Endothelial cell of umbilical vein (primary cell): ENCODE measurements around the gene PHLPP2. TPM values are rescaled to one million over a fixed set of nuclear protein-coding genes. Genes with fewer than 3 reads are reported as not detected.

Source experiments
- BruUV-seq: library from RNA; stranded (reverse); fragments of 400-500 nt; replicated peaks from 2 replicates; lab custom pipeline; 2021; lab: Mats Ljungman, UMichigan
- CTCF ChIA-PET: fragments of 300-600, 350-600 bp; sonication (Branson Sonifier 250); formaldehyde crosslinking; loops from one replicate; lab custom pipeline; 2021; ENCODE audit warnings: antibody characterized with exemption, inconsistent platforms; lab: Charles Lee
- POLR2A ChIA-PET: fragments of 300-600, 350-600 bp; sonication (Branson Sonifier 250); formaldehyde crosslinking; loops from one replicate; lab custom pipeline; 2021; ENCODE audit warnings: antibody characterized with exemption, inconsistent platforms; lab: Charles Lee
- DNase-seq: peaks from one replicate; pipeline ENCODE4 v3.0.0-alpha.2; 2011; ENCODE audit warnings: low read depth, low spot score
- FAIRE-seq: peaks from 2 replicates; lab custom pipeline; 2011; peaks lifted over from hg19 to GRCh38; lab: Jason Lieb, UNC
- H2AFZ ChIP-seq: 2 replicates; pipeline ENCODE4 v1.6.0; 2012; ENCODE audit warnings: low read depth, low read length, control low read depth, inconsistent platforms
- H3K27ac ChIP-seq: 2 replicates; pipeline ENCODE4 v1.5.1; 2011; ENCODE audit warnings: low read depth, mild to moderate bottlenecking, control low read depth, low read length, moderate library complexity; ENCODE audit not compliant: insufficient read depth
- H3K27me3 ChIP-seq, 2 experiments: 2 replicates each; pipeline versions ENCODE4 v1.6.0 to v1.6.1; 2011; ENCODE audit warnings: low read length in 2 of 2, mixed read lengths in 1 of 2; ENCODE audit not compliant: control insufficient read depth in 2 of 2, insufficient read depth in 2 of 2
- H3K36me3 ChIP-seq, 2 experiments: 2 replicates in 1 of 2; 3 replicates in 1 of 2; pipeline ENCODE4 v1.5.1; 2011; ENCODE audit warnings: low read length in 2 of 2, mild to moderate bottlenecking in 1 of 2, moderate library complexity in 1 of 2; ENCODE audit not compliant: control insufficient read depth in 2 of 2, insufficient read depth in 2 of 2; ENCODE audit errors: extremely low read depth in 1 of 2
- H3K4me1 ChIP-seq: 3 replicates; pipeline ENCODE4 v1.5.1; 2011; ENCODE audit warnings: mild to moderate bottlenecking, low read length; ENCODE audit not compliant: control insufficient read depth, insufficient read depth; ENCODE audit errors: extremely low read depth
- H3K4me2 ChIP-seq: 2 replicates; pipeline ENCODE4 v1.6.1; 2011; ENCODE audit warnings: low read length, control low read depth, mixed read lengths; ENCODE audit not compliant: insufficient read depth
- H3K4me3 ChIP-seq, 3 experiments: fragments of 200-600 bp in 1 of 3; sonication (generic), shearing (Covaris generic) in 1 of 3; replicated peaks in 1 of 3; 2 replicates each; pipeline ENCODE4 v1.5.1; 2011 to 2016; ENCODE audit warnings: control low read depth in 3 of 3, low read length in 3 of 3, mild to moderate bottlenecking in 2 of 3, inconsistent platforms in 1 of 3, low read depth in 1 of 3, moderate library complexity in 1 of 3; ENCODE audit not compliant: insufficient read depth in 1 of 3
- H3K79me2 ChIP-seq: 2 replicates; pipeline ENCODE4 v1.6.0; 2012; ENCODE audit warnings: low read length, inconsistent platforms; ENCODE audit not compliant: control insufficient read depth, insufficient read depth
- H3K9ac ChIP-seq: replicated peaks from 2 replicates; pipeline ENCODE3; 2011; ENCODE audit warnings: low read length, control low read depth; ENCODE audit not compliant: insufficient read depth; ENCODE audit errors: extremely low read depth
- H3K9me1 ChIP-seq: replicated peaks from 3 replicates; pipeline ENCODE4 v1.6.0; 2011; ENCODE audit warnings: mild to moderate bottlenecking, low read length; ENCODE audit not compliant: control insufficient read depth, insufficient read depth; ENCODE audit errors: extremely low read depth
- H3K9me3 ChIP-seq: replicated peaks from 2 replicates; pipeline ENCODE4 v1.5.1; 2012; ENCODE audit warnings: low read length, inconsistent platforms; ENCODE audit not compliant: control insufficient read depth, insufficient read depth
- H4K20me1 ChIP-seq: replicated peaks from 2 replicates; pipeline ENCODE3; 2011; ENCODE audit warnings: mild to moderate bottlenecking, low read length; ENCODE audit not compliant: control insufficient read depth, insufficient read depth; ENCODE audit errors: extremely low read depth
- CTCF ChIP-seq, 2 donors: IDR thresholded peaks; 1 replicate in 1 of 2; 2 replicates in 1 of 2; pipeline ENCODE4 v1.5.1; 2011; ENCODE audit warnings: low read length in 2 of 2, mild to moderate bottlenecking in 2 of 2, moderate library complexity in 2 of 2, control low read depth in 1 of 2, inconsistent platforms in 1 of 2, low read depth in 1 of 2; ENCODE audit not compliant: insufficient read depth in 1 of 2; ENCODE audit errors: extremely low read depth in 1 of 2
- EZH2 ChIP-seq: IDR thresholded peaks from 2 replicates; pipeline ENCODE4 v1.6.1; 2012; ENCODE audit warnings: borderline replicate concordance, low read depth, mild to moderate bottlenecking, moderate library complexity, low read length, inconsistent platforms; ENCODE audit not compliant: severe bottlenecking
- FOS ChIP-seq: IDR thresholded peaks from 2 replicates; pipeline ENCODE4 v1.6.1; 2011; ENCODE audit warnings: mild to moderate bottlenecking, low read length, moderate library complexity, borderline replicate concordance; ENCODE audit not compliant: insufficient read depth
- GATA2 ChIP-seq: IDR thresholded peaks from 2 replicates; pipeline ENCODE4 v1.7.0; 2011; ENCODE audit warnings: low read depth, mild to moderate bottlenecking, moderate library complexity, mixed read lengths, low read length; ENCODE audit not compliant: insufficient read length, insufficient read depth
- JUN ChIP-seq: IDR thresholded peaks from 2 replicates; pipeline ENCODE4 v1.6.1; 2011; ENCODE audit warnings: borderline replicate concordance, low read depth; ENCODE audit not compliant: insufficient read length, insufficient read depth
- MAX ChIP-seq: IDR thresholded peaks from 2 replicates; pipeline ENCODE4 v1.6.1; 2011; ENCODE audit not compliant: insufficient read depth, insufficient read length
- MYC ChIP-seq: IDR thresholded peaks from one replicate; pipeline ENCODE4 v1.6.1; 2011; ENCODE audit warnings: mild to moderate bottlenecking, low read depth, low read length
- POLR2A ChIP-seq: IDR thresholded peaks from 2 replicates; pipeline ENCODE4 v1.6.1; 2012; ENCODE audit warnings: low read depth, mild to moderate bottlenecking, control low read depth, low read length
- POLR2AphosphoS5 ChIP-seq: IDR thresholded peaks from 2 replicates; pipeline ENCODE4 v1.6.1; 2012; ENCODE audit warnings: low read depth, mild to moderate bottlenecking, control low read depth, low read length, moderate library complexity; ENCODE audit not compliant: insufficient read depth
- dilution Hi-C: fragments of 300-500 bp; cut with MboI; formaldehyde crosslinking; loops from one replicate; pipeline ENCODE4 v1.15.0; 2019; ENCODE audit warnings: low sequenced_read_pairs; ENCODE audit not compliant: extremely low pct_ligation_motif_present
- intact Hi-C: fragments of 100-400 bp; cut with micrococcal nuclease; formaldehyde crosslinking; loops from one replicate; pipeline ENCODE4 v1.10.0; 2022
- polyA plus RNA-seq, 4 experiments: library from polyadenylated mRNA; depleted of rRNA in 3 of 4; stranded (reverse) in 3 of 4; unstranded in 1 of 4; fragments of >200 nt; gene quantifications; 2 replicates each; pipeline versions ENCODE4 v1.2.1 to v1.2.3, GENCODE V29; 2011 to 2012; ENCODE audit warnings: missing spikeins in 1 of 4
- total RNA-seq: library from RNA; stranded (reverse); gene quantifications from 2 replicates; pipeline ENCODE4 v1.2.3, GENCODE V29; 2021

The PHLPP2 gene
- total and polyA plus RNA-seq, 2 donors (not counting 3 experiments of a cell fraction or from before 2014, with no cell fraction given) = 4.1 to 8.0 TPM

- POLR2A ChIA-PET = no interaction called here
- dilution Hi-C loops (no loop called here), intact Hi-C loops (no loop called here)
- H3K9me3 ChIP-seq = no peaks in the 10 kb centered on the region
- H2AFZ ChIP-seq = no peak overlapping the region
- no peak overlapping the region for H3K27ac ChIP-seq
- no peaks in the 10 kb centered on the region for H3K9me1 ChIP-seq
- no peak overlapping the region for H3K9ac ChIP-seq
- CTCF ChIA-PET = no interaction called here
- no peaks in the 10 kb centered on the region for H4K20me1 ChIP-seq
- peaks cover 12% of the 10 kb centered on the region for H3K4me1 ChIP-seq
- H3K4me3 ChIP-seq = no peak overlapping the region
- H3K36me3 ChIP-seq = no peaks in the 10 kb centered on the region
- BruUV-seq = no TSS peak
- FAIRE-seq (no peak), DNase-seq (no peak)
- peaks cover 2% of the 10 kb centered on the region for H3K79me2 ChIP-seq
- no peak overlapping the region for H3K4me2 ChIP-seq
- no peaks in the 10 kb centered on the region for H3K27me3 ChIP-seq
- no peak for TF ChIP-seq EZH2
- TF ChIP-seq POLR2A = no peak
- no peak for TF ChIP-seq MYC
- no peak for TF ChIP-seq MAX
- TF ChIP-seq CTCF (IDR thresholded peaks at IDR 0.05; ENCODE audit: extremely low read depth in 1 of 2, insufficient read depth in 1 of 2, low read depth in 1 of 2, low read length in 2 of 2) = no peak
- no peak for TF ChIP-seq FOS
- TF ChIP-seq JUN = no peak
- TF ChIP-seq GATA2 = no peak
- TF ChIP-seq POLR2AphosphoS5 = no peak
Measured at GRCh38 chr16:71706046-71706445, 18.5 kb downstream of the PHLPP2 start.
